ENCODE results near the gene MYO1D.

The MYO1D gene

DNA sequence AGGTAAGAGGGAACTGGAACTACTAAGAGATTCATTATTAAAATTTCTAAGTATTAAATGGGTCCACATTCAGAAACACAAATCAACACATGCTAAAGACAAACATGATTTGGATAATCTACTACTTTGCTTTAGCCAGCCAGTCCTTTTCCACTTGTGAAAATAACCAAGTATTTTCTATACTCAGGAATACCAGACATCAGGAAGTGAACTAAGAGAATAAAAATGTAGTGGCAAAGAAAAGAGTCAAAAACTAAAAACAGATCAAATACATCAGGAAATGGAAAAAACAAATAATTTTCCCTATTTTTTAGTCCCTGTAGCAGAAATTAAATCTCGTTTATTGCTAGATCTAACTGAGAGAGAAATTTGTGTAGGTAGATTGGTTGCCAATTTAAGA lies 78.0 kb downstream of the MYO1D start:
- TF ChIP-seq TAF1 (IDR thresholded peaks at IDR 0.05; ENCODE audit: low read depth) (no peak), TEAD4 (IDR thresholded peaks at IDR 0.05) (no peak), CEBPB (IDR thresholded peaks at IDR 0.05) (no peak)

DNA sequence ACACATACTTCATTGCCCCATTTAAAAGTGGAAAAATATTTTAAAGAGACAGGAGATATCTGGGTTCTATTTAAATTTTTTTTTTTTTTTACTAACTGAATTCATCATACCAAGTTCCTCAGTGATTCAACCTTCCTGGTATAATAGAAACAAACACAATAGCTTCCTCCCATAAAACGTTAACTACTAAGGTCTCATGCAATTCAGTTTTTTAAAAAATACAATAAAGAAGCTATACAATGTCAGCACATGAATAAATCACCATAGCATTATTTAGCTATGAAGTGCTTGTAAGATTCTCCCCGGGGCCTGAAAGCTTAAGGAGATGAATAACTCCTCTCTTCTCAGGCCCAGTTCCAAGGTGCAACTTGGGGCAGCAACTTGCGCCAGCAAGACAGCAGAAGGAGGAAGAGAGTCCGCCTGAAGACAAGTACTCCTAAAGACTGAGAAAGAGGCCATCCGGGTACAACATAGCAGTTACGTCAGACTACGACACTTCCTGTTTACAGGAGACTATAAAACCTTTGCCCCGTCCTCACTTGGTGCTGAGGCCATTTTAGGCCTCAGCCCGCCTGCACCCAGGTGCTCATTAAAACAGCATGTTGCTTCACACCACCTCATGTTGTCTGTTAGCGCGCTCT lies 81.5 kb downstream of the MYO1D start:
- TF ChIP-seq, protein P1, sequence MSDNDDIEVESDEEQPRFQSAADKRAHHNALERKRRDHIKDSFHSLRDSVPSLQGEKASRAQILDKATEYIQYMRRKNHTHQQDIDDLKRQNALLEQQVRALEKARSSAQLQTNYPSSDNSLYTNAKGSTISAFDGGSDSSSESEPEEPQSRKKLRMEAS (IDR thresholded peaks at IDR 0.05), result no peak
- TF ChIP-seq RAD21 (IDR thresholded peaks at IDR 0.05; ENCODE audit: low read depth) (no peak), CEBPB (IDR thresholded peaks at IDR 0.05) (no peak), FOXM1 (IDR thresholded peaks at IDR 0.05; ENCODE audit: borderline replicate concordance, low read depth) (no peak), ZBTB7A (IDR thresholded peaks at IDR 0.05; ENCODE audit: low read depth) (no peak), EP300 (IDR thresholded peaks at IDR 0.05; ENCODE audit: borderline replicate concordance) (no peak), TEAD4 (IDR thresholded peaks at IDR 0.05) (no peak), EGR1 (IDR thresholded peaks at IDR 0.05) (no peak), YY1 (IDR thresholded peaks at IDR 0.05; ENCODE audit: low read depth) (no peak), TCF12 (IDR thresholded peaks at IDR 0.05; ENCODE audit: low read depth) (no peak), TAF1 (IDR thresholded peaks at IDR 0.05; ENCODE audit: low read depth) (no peak), NFIC (IDR thresholded peaks at IDR 0.05) (no peak), CREB1 (IDR thresholded peaks at IDR 0.05; ENCODE audit: low read depth) (no peak)
- TF ChIP-seq, protein P2, sequence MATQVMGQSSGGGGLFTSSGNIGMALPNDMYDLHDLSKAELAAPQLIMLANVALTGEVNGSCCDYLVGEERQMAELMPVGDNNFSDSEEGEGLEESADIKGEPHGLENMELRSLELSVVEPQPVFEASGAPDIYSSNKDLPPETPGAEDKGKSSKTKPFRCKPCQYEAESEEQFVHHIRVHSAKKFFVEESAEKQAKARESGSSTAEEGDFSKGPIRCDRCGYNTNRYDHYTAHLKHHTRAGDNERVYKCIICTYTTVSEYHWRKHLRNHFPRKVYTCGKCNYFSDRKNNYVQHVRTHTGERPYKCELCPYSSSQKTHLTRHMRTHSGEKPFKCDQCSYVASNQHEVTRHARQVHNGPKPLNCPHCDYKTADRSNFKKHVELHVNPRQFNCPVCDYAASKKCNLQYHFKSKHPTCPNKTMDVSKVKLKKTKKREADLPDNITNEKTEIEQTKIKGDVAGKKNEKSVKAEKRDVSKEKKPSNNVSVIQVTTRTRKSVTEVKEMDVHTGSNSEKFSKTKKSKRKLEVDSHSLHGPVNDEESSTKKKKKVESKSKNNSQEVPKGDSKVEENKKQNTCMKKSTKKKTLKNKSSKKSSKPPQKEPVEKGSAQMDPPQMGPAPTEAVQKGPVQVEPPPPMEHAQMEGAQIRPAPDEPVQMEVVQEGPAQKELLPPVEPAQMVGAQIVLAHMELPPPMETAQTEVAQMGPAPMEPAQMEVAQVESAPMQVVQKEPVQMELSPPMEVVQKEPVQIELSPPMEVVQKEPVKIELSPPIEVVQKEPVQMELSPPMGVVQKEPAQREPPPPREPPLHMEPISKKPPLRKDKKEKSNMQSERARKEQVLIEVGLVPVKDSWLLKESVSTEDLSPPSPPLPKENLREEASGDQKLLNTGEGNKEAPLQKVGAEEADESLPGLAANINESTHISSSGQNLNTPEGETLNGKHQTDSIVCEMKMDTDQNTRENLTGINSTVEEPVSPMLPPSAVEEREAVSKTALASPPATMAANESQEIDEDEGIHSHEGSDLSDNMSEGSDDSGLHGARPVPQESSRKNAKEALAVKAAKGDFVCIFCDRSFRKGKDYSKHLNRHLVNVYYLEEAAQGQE (IDR thresholded peaks at IDR 0.05; ENCODE audit: low read depth), result no peak
- TF ChIP-seq, protein P3, sequence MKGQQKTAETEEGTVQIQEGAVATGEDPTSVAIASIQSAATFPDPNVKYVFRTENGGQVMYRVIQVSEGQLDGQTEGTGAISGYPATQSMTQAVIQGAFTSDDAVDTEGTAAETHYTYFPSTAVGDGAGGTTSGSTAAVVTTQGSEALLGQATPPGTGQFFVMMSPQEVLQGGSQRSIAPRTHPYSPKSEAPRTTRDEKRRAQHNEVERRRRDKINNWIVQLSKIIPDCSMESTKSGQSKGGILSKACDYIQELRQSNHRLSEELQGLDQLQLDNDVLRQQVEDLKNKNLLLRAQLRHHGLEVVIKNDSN (IDR thresholded peaks at IDR 0.05), result no peak

DNA sequence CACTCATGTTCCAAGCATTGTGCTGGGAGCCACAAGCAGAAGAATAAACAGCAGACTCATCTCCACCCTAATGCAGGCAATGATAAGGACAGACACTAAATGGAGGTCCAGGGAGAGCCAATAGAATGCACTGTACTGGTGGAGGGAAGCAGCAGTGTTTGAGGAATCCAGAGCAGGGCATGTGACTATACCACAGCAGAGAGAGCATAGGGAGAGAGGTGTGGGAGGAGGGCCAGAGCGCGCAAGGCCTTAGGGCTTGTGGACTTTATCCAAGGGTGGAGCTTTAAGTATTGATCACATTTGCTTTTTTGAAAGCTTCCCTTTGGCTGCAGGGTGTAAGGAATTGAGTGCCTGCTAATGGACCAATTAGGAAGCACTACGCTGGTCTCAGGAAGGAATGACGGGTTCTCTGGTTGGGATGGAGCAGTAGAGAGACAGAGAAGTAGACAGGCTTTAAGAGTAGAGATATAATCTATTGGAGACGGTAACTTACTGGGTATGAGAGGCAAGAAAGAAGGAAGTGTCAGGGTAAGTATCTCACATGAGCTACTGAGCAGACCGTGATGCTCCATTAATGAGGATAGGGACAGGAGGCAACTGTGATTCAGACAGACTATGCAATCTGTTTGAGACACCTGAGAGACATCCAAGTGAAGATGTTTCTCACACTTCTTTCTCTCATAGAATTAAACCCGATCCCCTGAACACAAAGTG lies 82.2 kb downstream of the MYO1D start:
- TF ChIP-seq, protein P1 (IDR thresholded peaks at IDR 0.05), result no peak
- no peak for TF ChIP-seq TCF12 (IDR thresholded peaks at IDR 0.05; ENCODE audit: low read depth)

DNA sequence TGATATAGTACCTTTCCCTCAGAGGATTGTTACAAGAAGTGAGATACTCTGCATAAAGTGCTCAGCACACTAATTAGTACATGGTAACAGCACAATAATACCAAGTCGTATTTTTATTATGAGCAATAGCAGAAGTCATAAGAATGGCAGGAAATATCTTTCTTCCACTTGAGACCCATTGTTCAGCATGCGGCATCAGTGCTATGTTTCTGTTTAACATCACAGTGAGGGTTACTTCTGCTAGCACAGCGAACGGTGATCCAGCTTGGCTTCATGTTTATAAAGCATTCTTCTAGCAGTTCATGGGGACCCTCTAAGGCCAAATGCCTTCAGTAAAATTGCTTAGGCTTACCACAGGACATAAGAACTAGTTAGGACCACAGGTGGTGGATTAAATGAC lies 83.1 kb downstream of the MYO1D start:
- TF ChIP-seq, protein P3 (IDR thresholded peaks at IDR 0.05), result no peak
- TF ChIP-seq FOXM1 (IDR thresholded peaks at IDR 0.05; ENCODE audit: borderline replicate concordance, low read depth) (no peak), RAD21 (IDR thresholded peaks at IDR 0.05; ENCODE audit: low read depth) (no peak), ZBTB7A (IDR thresholded peaks at IDR 0.05; ENCODE audit: low read depth) (no peak), CEBPB (IDR thresholded peaks at IDR 0.05) (no peak), EP300 (IDR thresholded peaks at IDR 0.05; ENCODE audit: borderline replicate concordance) (no peak), TCF12 (IDR thresholded peaks at IDR 0.05; ENCODE audit: low read depth) (no peak), TEAD4 (IDR thresholded peaks at IDR 0.05) (no peak), NFIC (IDR thresholded peaks at IDR 0.05) (no peak)
- TF ChIP-seq, protein P2 (IDR thresholded peaks at IDR 0.05; ENCODE audit: low read depth), result no peak

DNA sequence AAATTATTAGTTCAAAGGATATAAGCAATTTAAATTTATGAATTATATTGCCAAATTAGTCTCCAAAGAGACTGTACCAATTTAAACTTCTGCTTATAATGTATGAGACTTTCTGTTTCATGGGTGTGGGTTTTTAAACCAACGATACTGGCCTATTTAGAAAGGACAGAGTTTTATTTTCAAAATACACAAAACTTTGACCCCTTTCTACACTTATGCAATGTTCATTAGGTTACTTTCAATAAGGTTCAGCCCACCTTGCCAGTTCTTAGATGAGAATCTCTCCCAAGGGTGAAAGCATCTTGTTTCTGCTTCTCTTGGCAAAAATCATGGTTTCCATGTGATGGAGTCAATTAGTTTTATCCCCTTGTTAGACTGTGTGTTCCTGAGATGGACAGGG lies 84.7 kb downstream of the MYO1D start:
- TF ChIP-seq ZBTB7A (IDR thresholded peaks at IDR 0.05; ENCODE audit: low read depth), result no peak
- no peak for TF ChIP-seq EGR1 (IDR thresholded peaks at IDR 0.05)
- TF ChIP-seq YY1 (IDR thresholded peaks at IDR 0.05; ENCODE audit: low read depth), result no peak
- TF ChIP-seq EP300 (IDR thresholded peaks at IDR 0.05; ENCODE audit: borderline replicate concordance), result no peak
- TF ChIP-seq, protein P3 (IDR thresholded peaks at IDR 0.05), result no peak
- no peak for TF ChIP-seq FOXM1 (IDR thresholded peaks at IDR 0.05; ENCODE audit: borderline replicate concordance, low read depth)
- TF ChIP-seq, protein P2 (IDR thresholded peaks at IDR 0.05; ENCODE audit: low read depth), result no peak
- TF ChIP-seq, protein P1 (IDR thresholded peaks at IDR 0.05), result no peak
- TF ChIP-seq TEAD4 (IDR thresholded peaks at IDR 0.05), result no peak
- no peak for TF ChIP-seq CREB1 (IDR thresholded peaks at IDR 0.05; ENCODE audit: low read depth)
- no peak for TF ChIP-seq RAD21 (IDR thresholded peaks at IDR 0.05; ENCODE audit: low read depth)
- TF ChIP-seq TCF12 (IDR thresholded peaks at IDR 0.05; ENCODE audit: low read depth), result no peak
- TF ChIP-seq CEBPB (IDR thresholded peaks at IDR 0.05), result no peak
- TF ChIP-seq NFIC (IDR thresholded peaks at IDR 0.05), result no peak
- no peak for TF ChIP-seq TAF1 (IDR thresholded peaks at IDR 0.05; ENCODE audit: low read depth)

Measured in Ishikawa (cell line).